Fibroblast of lung (primary cell): ENCODE results near the gene TMPRSS15. TPM values are rescaled to one million over a fixed set of nuclear protein-coding genes. Genes with fewer than 3 reads are reported as not detected.

Experiments
- DNase-seq, 2 donors: peaks; one replicate each; pipeline versions ENCODE4 v3.0.0 to v3.0.0-alpha.2; 2010; ENCODE audit warnings: low read depth in 2 of 2
- H2AFZ ChIP-seq: 2 replicates; pipeline ENCODE4 v1.5.1; 2012; ENCODE audit warnings: low read length, control low read depth, inconsistent platforms
- H3K27ac ChIP-seq: 2 replicates; pipeline ENCODE4 v1.5.1; 2011; ENCODE audit warnings: low read length, control low read depth; ENCODE audit not compliant: insufficient read depth
- H3K27me3 ChIP-seq: 2 replicates; pipeline ENCODE4 v1.5.1; 2011; ENCODE audit warnings: mild to moderate bottlenecking, low read length; ENCODE audit not compliant: control insufficient read depth, insufficient read depth
- H3K36me3 ChIP-seq: 2 replicates; pipeline ENCODE4 v1.5.1; 2011; ENCODE audit warnings: low read length; ENCODE audit not compliant: control insufficient read depth, insufficient read depth
- H3K4me1 ChIP-seq: 2 replicates; pipeline ENCODE4 v1.5.1; 2011; ENCODE audit warnings: low read length; ENCODE audit not compliant: control insufficient read depth, insufficient read depth; ENCODE audit errors: extremely low read depth
- H3K4me2 ChIP-seq: 2 replicates; pipeline ENCODE4 v1.5.1; 2011; ENCODE audit warnings: low read length, control low read depth; ENCODE audit not compliant: insufficient read depth; ENCODE audit errors: extremely low read depth
- H3K4me3 ChIP-seq, 4 experiments: fragments of 200-600 bp in 1 of 4; sonication (generic) in 1 of 4; replicated peaks in 1 of 4; 2 replicates each; pipeline ENCODE4 v1.5.1; 2011 to 2016; ENCODE audit warnings: low read length in 4 of 4, low read depth in 3 of 4, mild to moderate bottlenecking in 3 of 4, control low read depth in 2 of 4, inconsistent platforms in 1 of 4, mixed read lengths in 1 of 4; ENCODE audit not compliant: insufficient read depth in 1 of 4; ENCODE audit errors: control extremely low read depth in 1 of 4
- H3K79me2 ChIP-seq: 2 replicates; pipeline ENCODE4 v1.5.1; 2012; ENCODE audit warnings: mild to moderate bottlenecking, low read length, inconsistent platforms; ENCODE audit not compliant: control insufficient read depth, insufficient read depth
- H3K9ac ChIP-seq: 2 replicates; pipeline ENCODE4 v1.5.1; 2011; ENCODE audit warnings: mild to moderate bottlenecking, low read length, control low read depth; ENCODE audit not compliant: insufficient read depth
- H3K9me3 ChIP-seq: 2 replicates; pipeline ENCODE4 v1.5.1; 2012; ENCODE audit warnings: low read depth, low read length; ENCODE audit not compliant: control insufficient read depth, insufficient read depth
- H4K20me1 ChIP-seq: 2 replicates; pipeline ENCODE4 v1.5.1; 2011; ENCODE audit warnings: low read length; ENCODE audit not compliant: control insufficient read depth, insufficient read depth; ENCODE audit errors: extremely low read depth
- CTCF ChIP-seq, 2 donors: IDR thresholded peaks in 1 of 2; conservative IDR thresholded peaks in 1 of 2; 1 replicate in 1 of 2; 2 replicates in 1 of 2; pipeline ENCODE4 v1.5.1; 2011 to 2012; ENCODE audit warnings: low read length in 2 of 2, control low read depth in 1 of 2, inconsistent platforms in 1 of 2, low read depth in 1 of 2, mild to moderate bottlenecking in 1 of 2
- EZH2 ChIP-seq: IDR thresholded peaks from 2 replicates; pipeline ENCODE4 v1.5.1; 2012; ENCODE audit warnings: low read length, control low read depth, mild to moderate bottlenecking; ENCODE audit errors: missing control alignments
- polyA plus RNA-seq, 2 donors: library from polyadenylated mRNA; depleted of rRNA in 1 of 2; stranded (reverse) in 1 of 2; unstranded in 1 of 2; fragments of >200 nt; gene quantifications; 2 replicates each; pipeline ENCODE4 v1.2.1, GENCODE V29; 2011 to 2012; ENCODE audit warnings: missing spikeins in 1 of 2
- total RNA-seq: library from RNA; depleted of rRNA; stranded (reverse); fragments of >200 nt; gene quantifications from 2 replicates; pipeline ENCODE4 v1.2.1, GENCODE V29; 2014

Gene TMPRSS15
- total and polyA plus RNA-seq, 2 donors (not counting 1 experiment from before 2014, with no cell fraction given), result not detected

DNA sequence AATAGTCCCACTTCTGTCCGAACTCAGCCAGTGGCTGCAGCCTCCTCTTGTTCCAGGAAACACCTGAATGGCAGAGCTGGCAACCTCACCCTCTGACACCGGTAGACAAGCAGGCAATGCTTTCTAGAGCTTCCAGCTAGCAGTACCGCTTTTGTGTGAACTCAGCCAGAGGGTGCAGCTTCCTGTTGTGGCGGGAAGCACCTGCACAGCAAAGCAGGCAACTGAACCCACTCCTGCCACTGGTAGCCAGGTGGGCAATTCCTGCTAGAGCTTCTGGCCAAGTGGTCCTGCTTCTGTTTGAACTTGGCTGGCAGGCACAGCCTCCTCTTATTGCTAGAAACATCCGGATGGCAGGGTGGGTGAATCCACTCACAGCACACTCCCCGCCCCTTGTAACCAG is 40.1 kb upstream of the TMPRSS15 start:
- Histone ChIP-seq H3K36me3 (no peaks in the 10 kb centered on the region), H4K20me1 (no peaks in the 10 kb centered on the region), H3K9ac (no peak overlapping the region), H3K4me1 (no peaks in the 10 kb centered on the region), H3K79me2 (no peaks in the 10 kb centered on the region), H3K27ac (no peak overlapping the region), H3K4me3 (no peak overlapping the region), H3K9me3 (no peaks in the 10 kb centered on the region), H2AFZ (no peak overlapping the region), H3K4me2 (no peak overlapping the region), H3K27me3 (no peaks in the 10 kb centered on the region)
- DNase-seq, result no peak
- TF ChIP-seq EZH2 (no peak), CTCF (conservative IDR thresholded peaks at IDR 0.05 in 1 of 2, IDR thresholded peaks at IDR 0.05 in 1 of 2; ENCODE audit: low read depth in 1 of 2, low read length in 2 of 2) (no peak)

GRCh38 chr21:18443085-18443484 is 39.5 kb upstream of the TMPRSS15 start:
- Histone ChIP-seq H2AFZ (no peak overlapping the region), H3K4me1 (no peaks in the 10 kb centered on the region)

DNA sequence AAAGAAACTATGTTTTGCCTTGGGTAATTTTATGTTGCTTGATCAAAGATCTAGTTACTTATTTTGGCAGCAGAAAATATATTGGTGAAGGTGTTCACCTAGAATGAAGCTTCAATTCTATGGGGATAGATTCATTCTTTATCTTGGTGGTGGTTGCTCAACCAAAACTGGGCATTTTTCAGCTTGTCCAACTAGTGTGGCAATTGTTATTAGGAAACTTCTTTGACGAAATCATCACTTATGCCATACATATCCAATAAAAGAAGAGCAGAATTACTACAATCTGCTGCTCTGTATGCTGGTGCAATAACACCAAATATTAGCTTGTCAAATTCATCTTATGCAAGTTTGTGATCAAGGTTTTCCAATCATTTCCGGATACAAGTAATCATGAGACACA is 26.8 kb upstream of the TMPRSS15 start:
- no peaks in the 10 kb centered on the region for H3K9me3 ChIP-seq
- H3K4me2 ChIP-seq, result no peak overlapping the region
- no peaks in the 10 kb centered on the region for H3K36me3 ChIP-seq
- H2AFZ ChIP-seq, result no peak overlapping the region
- no peak overlapping the region for H3K4me3 ChIP-seq
- H3K27ac ChIP-seq, result no peak overlapping the region
- H3K4me1 ChIP-seq, result no peaks in the 10 kb centered on the region
- TF ChIP-seq CTCF (conservative IDR thresholded peaks at IDR 0.05 in 1 of 2, IDR thresholded peaks at IDR 0.05 in 1 of 2; ENCODE audit: low read depth in 1 of 2, low read length in 2 of 2), result no peak
- no peak for TF ChIP-seq EZH2
- H4K20me1 ChIP-seq, result no peaks in the 10 kb centered on the region
- DNase-seq, result no peak
- H3K27me3 ChIP-seq, result no peaks in the 10 kb centered on the region
- H3K79me2 ChIP-seq, result no peaks in the 10 kb centered on the region
- H3K9ac ChIP-seq, result no peak overlapping the region

More at GRCh38 chr21:18443085-18443484, 39.5 kb upstream of the TMPRSS15 start:
- no peaks in the 10 kb centered on the region for H3K79me2 ChIP-seq
- H3K4me3 ChIP-seq, result no peak overlapping the region
- H3K9ac ChIP-seq, result no peak overlapping the region
- H4K20me1 ChIP-seq, result no peaks in the 10 kb centered on the region
- no peaks in the 10 kb centered on the region for H3K27me3 ChIP-seq
- DNase-seq, result no peak
- TF ChIP-seq EZH2 (no peak), CTCF (conservative IDR thresholded peaks at IDR 0.05 in 1 of 2, IDR thresholded peaks at IDR 0.05 in 1 of 2; ENCODE audit: low read depth in 1 of 2, low read length in 2 of 2) (no peak)
- H3K36me3 ChIP-seq, result no peaks in the 10 kb centered on the region
- H3K4me2 ChIP-seq, result no peak overlapping the region
- no peaks in the 10 kb centered on the region for H3K9me3 ChIP-seq
- no peak overlapping the region for H3K27ac ChIP-seq
